RWPE2 (cell line): ENCODE results near the gene OR6A2.

ENCODE experiments used
- ATAC-seq: fragments of 200-7000 bp; cut with Tn5 transposase; 3 replicates; pipeline ENCODE4 v1.9.1; 2021; ENCODE audit warnings: low read depth
- DNase-seq: peaks from one replicate; pipeline ENCODE4 v3.0.0-alpha.2; 2020; ENCODE audit warnings: low spot score
- H3K27ac ChIP-seq: fragments of 450-650 bp; 2 replicates; pipeline ENCODE4 v1.5.1; 2017; ENCODE audit warnings: mild to moderate bottlenecking; ENCODE audit not compliant: poor library complexity, severe bottlenecking
- H3K27me3 ChIP-seq: fragments of 250-450 bp; sonication (Bioruptor Pico); 2 replicates; pipeline ENCODE4 v1.5.1; 2021; ENCODE audit warnings: mild to moderate bottlenecking, moderate library complexity; ENCODE audit not compliant: insufficient read depth, poor library complexity, severe bottlenecking
- H3K36me3 ChIP-seq: fragments of 250-450 bp; sonication (Bioruptor Pico); 2 replicates; pipeline ENCODE4 v1.5.1; 2020; ENCODE audit warnings: low read depth, mild to moderate bottlenecking, moderate library complexity
- H3K4me1 ChIP-seq: fragments of 250-450 bp; sonication (Bioruptor Pico); 2 replicates; pipeline ENCODE4 v1.5.1; 2021; ENCODE audit warnings: mild to moderate bottlenecking, moderate library complexity; ENCODE audit not compliant: insufficient read depth, poor library complexity, severe bottlenecking
- H3K4me3 ChIP-seq: fragments of 250-450 bp; sonication (Bioruptor Pico); 2 replicates; pipeline ENCODE4 v1.5.1; 2021; ENCODE audit warnings: mild to moderate bottlenecking, moderate library complexity; ENCODE audit not compliant: severe bottlenecking
- H3K9me3 ChIP-seq: fragments of 250-450 bp; sonication (Bioruptor Pico); 2 replicates; pipeline ENCODE4 v1.5.1; 2021; ENCODE audit warnings: mild to moderate bottlenecking, moderate library complexity; ENCODE audit not compliant: severe bottlenecking
- CTCF ChIP-seq: fragments of 450-650 bp; IDR thresholded peaks from one replicate; pipeline ENCODE4 v1.5.1; 2017; ENCODE audit warnings: mild to moderate bottlenecking, moderate library complexity; ENCODE audit not compliant: poor library complexity, severe bottlenecking

Gene OR6A2

GRCh38 chr11:6799402-6799801, at the start of gene OR6A2:
Gene OR6A2, minus strand, starts transcription at chr11:6799689. Its CDS starts 3,981 bp downstream, at chr11:6795708.
- H3K4me3 ChIP-seq: no peak within 1 kb of the TSS
- ATAC-seq: peak; percentile 41; the same call in 1 of the 3 replicates
- H3K9me3 ChIP-seq: no peaks in the 10 kb centered on the region
- no peak for DNase-seq
- no peaks in the 10 kb centered on the region for H3K4me1 ChIP-seq
- no peak for TF ChIP-seq CTCF
- H3K27ac ChIP-seq: no peak within 1 kb of the TSS
- H3K36me3 ChIP-seq: no peaks in the 10 kb centered on the region
- no peaks in the 10 kb centered on the region for H3K27me3 ChIP-seq

DNA sequence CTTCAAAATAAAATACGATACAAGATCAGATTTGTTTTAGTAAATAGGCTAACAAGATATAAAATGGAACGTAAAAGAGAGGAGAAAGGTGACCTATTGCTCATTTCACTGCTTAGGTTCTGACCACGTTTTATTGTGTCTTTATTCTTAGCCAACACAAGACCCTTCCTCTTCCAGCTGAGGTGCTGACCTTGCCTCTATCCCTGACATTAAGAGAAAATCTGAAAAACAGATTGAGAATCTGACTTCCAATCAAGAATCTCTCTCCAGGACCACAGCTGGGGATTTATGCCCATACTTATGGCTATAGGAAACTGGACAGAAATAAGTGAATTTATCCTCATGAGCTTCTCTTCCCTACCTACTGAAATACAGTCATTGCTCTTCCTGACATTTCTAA, 45.9 kb upstream of the OR6A2 start, which contains the start of gene OR10A5:
Gene OR10A5 (plus strand): TSS at position 301 of the 400 bp plus-strand sequence. CDS start 0 bp downstream, at position 301.
- H3K9me3 ChIP-seq: no peaks in the 10 kb centered on the region
- ATAC-seq (no peak), DNase-seq (no peak)
- no peaks in the 10 kb centered on the region for H3K4me1 ChIP-seq
- H3K27ac ChIP-seq: no peak within 1 kb of the TSS
- H3K36me3 ChIP-seq: no peaks in the 10 kb centered on the region
- TF ChIP-seq CTCF: no peak
- H3K27me3 ChIP-seq: no peaks in the 10 kb centered on the region
- H3K4me3 ChIP-seq: no peak within 1 kb of the TSS

GRCh38 chr11:6844356-6844755, 44.9 kb upstream of the OR6A2 start:
- Histone ChIP-seq H3K36me3 (no peaks in the 10 kb centered on the region), H3K27ac (no peak overlapping the region), H3K9me3 (no peaks in the 10 kb centered on the region), H3K4me3 (no peak overlapping the region), H3K27me3 (no peaks in the 10 kb centered on the region), H3K4me1 (no peaks in the 10 kb centered on the region)
- TF ChIP-seq CTCF: no peak
- DNase-seq (no peak), ATAC-seq (no peak)

GRCh38 chr11:6843670-6844069, 44.2 kb upstream of the OR6A2 start:
- Histone ChIP-seq H3K36me3 (no peaks in the 10 kb centered on the region), H3K9me3 (no peaks in the 10 kb centered on the region), H3K27me3 (no peaks in the 10 kb centered on the region), H3K27ac (no peak overlapping the region), H3K4me1 (no peaks in the 10 kb centered on the region), H3K4me3 (no peak overlapping the region)
- ATAC-seq (no peak), DNase-seq (no peak)
- no peak for TF ChIP-seq CTCF

DNA sequence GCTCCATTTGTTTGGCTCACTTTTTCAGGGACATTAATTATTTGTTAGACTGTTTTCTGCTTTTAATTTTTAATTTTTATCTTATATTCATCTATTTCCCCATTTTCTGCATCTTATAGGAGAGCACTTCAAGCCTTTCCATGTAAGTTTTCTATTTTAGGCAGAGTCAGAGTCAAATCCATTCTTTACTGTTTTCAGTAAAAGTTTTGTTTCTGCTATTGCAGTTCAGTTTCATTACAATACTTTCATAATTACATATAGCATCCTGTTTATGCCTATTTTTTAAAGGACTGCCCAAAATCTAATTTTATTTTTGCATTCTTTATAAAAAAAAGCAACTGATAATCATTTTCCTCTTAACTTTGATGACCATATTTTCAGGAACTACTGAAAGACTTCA, 42.2 kb upstream of the OR6A2 start:
- no peak overlapping the region for H3K27ac ChIP-seq
- H3K36me3 ChIP-seq: no peaks in the 10 kb centered on the region
- no peaks in the 10 kb centered on the region for H3K4me1 ChIP-seq
- no peaks in the 10 kb centered on the region for H3K27me3 ChIP-seq
- H3K9me3 ChIP-seq: no peaks in the 10 kb centered on the region
- no peak for TF ChIP-seq CTCF
- no peak for DNase-seq
- H3K4me3 ChIP-seq: no peak overlapping the region
- ATAC-seq: no peak
